ENCODE measurements around the gene PRKN.
A peak's percentile ranks its signal among the peaks of the same experiment; 100 is the strongest.

Gene PRKN

GRCh38 chr6:162727322-162728182, at the start of gene PRKN, which contains the start of gene PACRG:
PRKN (minus strand) TSS chr6:162727766.
PACRG (plus strand) TSS chr6:162727974.
- H3K4me1 ChIP-seq (ENCODE audit: control insufficient read depth, insufficient read depth, low read length): peaks cover 2% of the 10 kb centered on the region
- H3K36me3 ChIP-seq (ENCODE audit: control insufficient read depth, insufficient read depth, low read length): no peaks in the 10 kb centered on the region
- no peaks in the 10 kb centered on the region for H3K27me3 ChIP-seq (ENCODE audit: control insufficient read depth, insufficient read depth, low read length)
- H3K4me3 ChIP-seq (ENCODE audit: low read length): peak within 1 kb of the TSS; percentile 84
- peak within 1 kb of the TSS; percentile 83 for H3K9ac ChIP-seq (ENCODE audit: low read length)
- H3K27ac ChIP-seq (ENCODE audit: low read depth, low read length): peak within 1 kb of the TSS; percentile 88

GRCh38 chr6:162777091-162777490, 49.5 kb upstream of the PRKN start:
- H3K27me3 ChIP-seq (ENCODE audit: control insufficient read depth, insufficient read depth, low read length): no peaks in the 10 kb centered on the region
- no peak overlapping the region for H3K9ac ChIP-seq (ENCODE audit: low read length)
- no peaks in the 10 kb centered on the region for H3K4me1 ChIP-seq (ENCODE audit: control insufficient read depth, insufficient read depth, low read length)
- no peaks in the 10 kb centered on the region for H3K36me3 ChIP-seq (ENCODE audit: control insufficient read depth, insufficient read depth, low read length)
- no peak overlapping the region for H3K4me3 ChIP-seq (ENCODE audit: low read length)
- no peak overlapping the region for H3K27ac ChIP-seq (ENCODE audit: low read depth, low read length)

GRCh38 chr6:162773996-162774395, 46.4 kb upstream of the PRKN start:
- H3K36me3 ChIP-seq (ENCODE audit: control insufficient read depth, insufficient read depth, low read length): no peaks in the 10 kb centered on the region
- H3K27ac ChIP-seq (ENCODE audit: low read depth, low read length): no peak overlapping the region
- H3K9ac ChIP-seq (ENCODE audit: low read length): no peak overlapping the region
- H3K27me3 ChIP-seq (ENCODE audit: control insufficient read depth, insufficient read depth, low read length): no peaks in the 10 kb centered on the region
- H3K4me1 ChIP-seq (ENCODE audit: control insufficient read depth, insufficient read depth, low read length): no peaks in the 10 kb centered on the region
- H3K4me3 ChIP-seq (ENCODE audit: low read length): no peak overlapping the region

GRCh38 chr6:162772466-162772865, 44.9 kb upstream of the PRKN start:
- Histone ChIP-seq H3K36me3 (ENCODE audit: control insufficient read depth, insufficient read depth, low read length) (no peaks in the 10 kb centered on the region), H3K27me3 (ENCODE audit: control insufficient read depth, insufficient read depth, low read length) (no peaks in the 10 kb centered on the region), H3K9ac (ENCODE audit: low read length) (no peak overlapping the region), H3K27ac (ENCODE audit: low read depth, low read length) (no peak overlapping the region), H3K4me3 (ENCODE audit: low read length) (no peak overlapping the region), H3K4me1 (ENCODE audit: control insufficient read depth, insufficient read depth, low read length) (no peaks in the 10 kb centered on the region)

- no peaks in the 10 kb centered on the region for H3K36me3 ChIP-seq (ENCODE audit: control insufficient read depth, insufficient read depth, low read length)
- no peaks in the 10 kb centered on the region for H3K4me1 ChIP-seq (ENCODE audit: control insufficient read depth, insufficient read depth, low read length)
- no peak overlapping the region for H3K9ac ChIP-seq (ENCODE audit: low read length)
- no peak overlapping the region for H3K4me3 ChIP-seq (ENCODE audit: low read length)
- no peak overlapping the region for H3K27ac ChIP-seq (ENCODE audit: low read depth, low read length)
- no peaks in the 10 kb centered on the region for H3K27me3 ChIP-seq (ENCODE audit: control insufficient read depth, insufficient read depth, low read length)
Observed at GRCh38 chr6:162770955-162771354, 43.4 kb upstream of the PRKN start.

- Histone ChIP-seq H3K4me3 (ENCODE audit: low read length) (no peak overlapping the region), H3K9ac (ENCODE audit: low read length) (no peak overlapping the region), H3K36me3 (ENCODE audit: control insufficient read depth, insufficient read depth, low read length) (no peaks in the 10 kb centered on the region), H3K27me3 (ENCODE audit: control insufficient read depth, insufficient read depth, low read length) (no peaks in the 10 kb centered on the region), H3K27ac (ENCODE audit: low read depth, low read length) (no peak overlapping the region), H3K4me1 (ENCODE audit: control insufficient read depth, insufficient read depth, low read length) (no peaks in the 10 kb centered on the region)
Observed at GRCh38 chr6:162770136-162770535, 42.6 kb upstream of the PRKN start.

DNA sequence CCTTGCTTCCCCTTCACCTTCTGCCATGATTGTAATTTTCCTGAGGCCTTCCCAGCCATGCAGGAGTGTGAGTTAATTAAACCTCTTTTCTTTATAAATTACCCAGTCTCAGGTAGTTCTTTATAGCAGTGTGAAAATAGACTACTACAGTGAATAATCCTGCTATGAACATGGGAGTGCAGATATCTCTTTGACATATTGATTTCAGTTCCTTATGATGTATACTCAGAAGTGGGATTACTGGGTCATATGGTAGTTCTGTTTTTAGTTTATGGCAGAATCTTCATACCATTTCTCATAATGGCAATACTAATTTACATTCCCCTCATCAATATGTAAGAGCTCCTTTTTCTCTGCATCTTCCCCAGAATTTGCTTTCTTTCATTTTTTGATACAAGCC, 26.2 kb upstream of the PRKN start:
- Histone ChIP-seq H3K36me3 (ENCODE audit: control insufficient read depth, insufficient read depth, low read length) (no peaks in the 10 kb centered on the region), H3K27me3 (ENCODE audit: control insufficient read depth, insufficient read depth, low read length) (no peaks in the 10 kb centered on the region), H3K27ac (ENCODE audit: low read depth, low read length) (no peak overlapping the region), H3K4me3 (ENCODE audit: low read length) (no peak overlapping the region), H3K9ac (ENCODE audit: low read length) (no peak overlapping the region), H3K4me1 (ENCODE audit: control insufficient read depth, insufficient read depth, low read length) (no peaks in the 10 kb centered on the region)

GRCh38 chr6:162751211-162751859, 23.8 kb upstream of the PRKN start:
- H3K4me1 ChIP-seq (ENCODE audit: control insufficient read depth, insufficient read depth, low read length): no peaks in the 10 kb centered on the region
- no peak overlapping the region for H3K9ac ChIP-seq (ENCODE audit: low read length)
- H3K4me3 ChIP-seq (ENCODE audit: low read length): no peak overlapping the region
- no peak overlapping the region for H3K27ac ChIP-seq (ENCODE audit: low read depth, low read length)
- no peaks in the 10 kb centered on the region for H3K36me3 ChIP-seq (ENCODE audit: control insufficient read depth, insufficient read depth, low read length)
- no peaks in the 10 kb centered on the region for H3K27me3 ChIP-seq (ENCODE audit: control insufficient read depth, insufficient read depth, low read length)

DNA sequence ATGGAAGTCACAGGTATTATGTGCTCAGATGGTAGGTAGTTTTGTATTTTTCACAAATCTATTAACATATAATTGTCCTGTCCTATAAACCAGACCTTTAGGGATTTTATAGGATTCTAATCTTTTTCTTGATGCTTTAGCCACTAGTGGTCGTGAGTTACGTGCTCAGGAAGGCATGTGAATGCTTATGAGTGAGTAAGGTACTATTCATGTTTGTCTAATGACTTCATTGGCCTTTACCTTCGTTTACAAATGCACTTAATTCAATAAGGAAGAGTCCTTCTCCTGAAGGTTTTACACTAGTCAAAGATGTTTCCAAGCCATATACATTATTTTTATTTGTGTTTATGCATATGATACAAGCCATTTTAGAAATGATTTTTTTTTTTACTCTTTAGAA, 23.2 kb upstream of the PRKN start:
- H3K4me3 ChIP-seq (ENCODE audit: low read length): no peak overlapping the region
- H3K27me3 ChIP-seq (ENCODE audit: control insufficient read depth, insufficient read depth, low read length): no peaks in the 10 kb centered on the region
- no peak overlapping the region for H3K27ac ChIP-seq (ENCODE audit: low read depth, low read length)
- no peaks in the 10 kb centered on the region for H3K36me3 ChIP-seq (ENCODE audit: control insufficient read depth, insufficient read depth, low read length)
- no peaks in the 10 kb centered on the region for H3K4me1 ChIP-seq (ENCODE audit: control insufficient read depth, insufficient read depth, low read length)
- H3K9ac ChIP-seq (ENCODE audit: low read length): no peak overlapping the region

DNA sequence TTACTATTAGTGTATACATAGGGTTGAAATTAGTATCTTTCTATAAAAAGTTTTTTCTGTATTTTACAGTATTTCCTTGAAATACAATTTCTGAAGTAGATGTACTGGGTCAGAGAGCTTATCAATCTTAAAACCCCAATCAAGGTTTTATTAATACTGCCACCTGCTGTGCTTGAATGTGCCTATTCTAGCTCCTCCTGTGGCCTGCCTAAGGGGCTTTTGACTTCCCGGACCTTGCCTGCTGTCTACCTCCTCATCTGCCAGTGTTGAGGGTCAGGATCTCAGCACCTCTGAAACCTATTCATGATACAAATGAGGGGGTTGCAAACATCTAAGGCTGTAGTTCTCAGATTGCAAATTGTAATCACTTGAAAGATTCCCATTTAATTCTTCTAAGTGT, 9.4 kb upstream of the PRKN start:
- Histone ChIP-seq H3K27me3 (ENCODE audit: control insufficient read depth, insufficient read depth, low read length) (no peaks in the 10 kb centered on the region), H3K4me1 (ENCODE audit: control insufficient read depth, insufficient read depth, low read length) (no peaks in the 10 kb centered on the region), H3K9ac (ENCODE audit: low read length) (no peak overlapping the region), H3K36me3 (ENCODE audit: control insufficient read depth, insufficient read depth, low read length) (no peaks in the 10 kb centered on the region), H3K4me3 (ENCODE audit: low read length) (no peak overlapping the region), H3K27ac (ENCODE audit: low read depth, low read length) (no peak overlapping the region)

- H3K27ac ChIP-seq (ENCODE audit: low read depth, low read length): no peak overlapping the region
- H3K4me3 ChIP-seq (ENCODE audit: low read length): no peak overlapping the region
- H3K9ac ChIP-seq (ENCODE audit: low read length): no peak overlapping the region
- no peaks in the 10 kb centered on the region for H3K4me1 ChIP-seq (ENCODE audit: control insufficient read depth, insufficient read depth, low read length)
- no peaks in the 10 kb centered on the region for H3K36me3 ChIP-seq (ENCODE audit: control insufficient read depth, insufficient read depth, low read length)
- no peaks in the 10 kb centered on the region for H3K27me3 ChIP-seq (ENCODE audit: control insufficient read depth, insufficient read depth, low read length)
Observed at GRCh38 chr6:162733489-162733888, 5.9 kb upstream of the PRKN start.

- H3K4me3 ChIP-seq (ENCODE audit: low read length): no peak overlapping the region
- H3K27me3 ChIP-seq (ENCODE audit: control insufficient read depth, insufficient read depth, low read length): no peaks in the 10 kb centered on the region
- no peak overlapping the region for H3K9ac ChIP-seq (ENCODE audit: low read length)
- H3K4me1 ChIP-seq (ENCODE audit: control insufficient read depth, insufficient read depth, low read length): peaks cover 2% of the 10 kb centered on the region
- no peak overlapping the region for H3K27ac ChIP-seq (ENCODE audit: low read depth, low read length)
- no peaks in the 10 kb centered on the region for H3K36me3 ChIP-seq (ENCODE audit: control insufficient read depth, insufficient read depth, low read length)
Observed at GRCh38 chr6:162730502-162730901, 2.9 kb upstream of the PRKN start.

DNA sequence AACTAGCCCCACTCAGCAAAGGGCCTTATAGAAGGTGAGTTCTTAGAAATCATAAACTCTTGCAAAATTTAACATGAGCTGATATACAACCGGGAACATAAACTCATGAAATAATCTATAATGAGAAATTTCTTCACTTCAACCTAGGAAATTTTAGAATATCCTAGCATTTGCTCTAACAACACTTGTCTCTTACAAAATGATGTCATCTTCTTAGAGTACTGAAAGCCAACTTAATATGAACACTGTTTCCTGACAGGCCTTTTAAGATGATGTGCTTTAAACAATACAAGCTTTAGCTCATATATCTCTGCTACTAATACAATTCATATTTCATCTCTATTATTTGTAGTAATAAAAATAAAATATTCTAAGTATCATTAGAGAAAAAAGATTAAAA, 1.1 kb upstream of the PRKN start:
- H3K4me3 ChIP-seq (ENCODE audit: low read length): no peak overlapping the region
- no peaks in the 10 kb centered on the region for H3K36me3 ChIP-seq (ENCODE audit: control insufficient read depth, insufficient read depth, low read length)
- H3K27ac ChIP-seq (ENCODE audit: low read depth, low read length): peak overlapping the region; percentile 75
- H3K9ac ChIP-seq (ENCODE audit: low read length): no peak overlapping the region
- H3K27me3 ChIP-seq (ENCODE audit: control insufficient read depth, insufficient read depth, low read length): no peaks in the 10 kb centered on the region
- peaks cover 2% of the 10 kb centered on the region for H3K4me1 ChIP-seq (ENCODE audit: control insufficient read depth, insufficient read depth, low read length)
